Prostate gland (tissue), 2 donors: Measurements from ENCODE around the gene NEDD9. TPM values are rescaled to one million over a fixed set of nuclear protein-coding genes. Genes with fewer than 3 reads are reported as not detected.

ENCODE experiments used
- DNase-seq: peaks from one replicate; pipeline ENCODE4 v3.0.0-alpha.2; 2019; ENCODE audit warnings: low spot score
- H3K27ac ChIP-seq, 2 donors: fragments of 200-600 bp; sonication (generic); 2 replicates each; pipeline ENCODE4 v1.5.1; 2017 to 2019
- H3K27me3 ChIP-seq: fragments of 200-600 bp; sonication (generic); replicated peaks from 2 replicates; pipeline ENCODE4 v1.5.1; 2019; ENCODE audit not compliant: insufficient read depth
- H3K36me3 ChIP-seq, 2 donors: fragments of 200-600 bp; sonication (generic); 1 replicate in 1 of 2; 2 replicates in 1 of 2; pipeline versions ENCODE4 v1.5.1 to v1.8.1; 2017 to 2019
- H3K4me1 ChIP-seq: fragments of 200-600 bp; sonication (generic); replicated peaks from 2 replicates; pipeline ENCODE4 v1.5.1; 2019
- H3K4me3 ChIP-seq, 2 donors: fragments of 200-600 bp; sonication (generic); 2 replicates each; pipeline ENCODE4 v1.5.1; 2017 to 2019
- H3K9me3 ChIP-seq: fragments of 200-600 bp; sonication (generic); 2 replicates; pipeline ENCODE4 v1.5.1; 2017
- CTCF ChIP-seq, 4 experiments: fragments of 200-600 bp in 2 of 4; fragments of 450-650 bp in 2 of 4; sonication (generic) in 2 of 4; IDR thresholded peaks; 1 replicate in 3 of 4; 2 replicates in 1 of 4; pipeline ENCODE4 v1.5.1; 2016 to 2019; ENCODE audit warnings: antibody characterized with exemption in 4 of 4, mild to moderate bottlenecking in 2 of 4, moderate library complexity in 2 of 4
- POLR2A ChIP-seq: fragments of 450-650 bp; IDR thresholded peaks from one replicate; pipeline ENCODE4 v1.6.1; 2016; ENCODE audit warnings: antibody characterized with exemption, mild to moderate bottlenecking
- POLR2AphosphoS5 ChIP-seq: sonication (generic); formaldehyde crosslinking; IDR thresholded peaks from one replicate; pipeline ENCODE4 v1.6.1; 2017; ENCODE audit warnings: antibody characterized with exemption
- WGBS: methylation state at CpG from one replicate; pipeline ENCODE4 v1.1.5; 2018; 5-methylcytosine and 5-hydroxymethylcytosine counted together
- intact Hi-C: fragments of 100-400 bp; cut with DNase I; formaldehyde crosslinking; loops from one replicate; pipeline ENCODE4 v1.14.2; 2022
- total RNA-seq, 2 donors: library from RNA; depleted of rRNA; stranded (reverse); fragments of >200 nt; gene quantifications; one replicate each; pipeline ENCODE4 v1.1.0, GENCODE V29; 2016

The NEDD9 gene
- total RNA-seq, 2 donors from 2014 or later, result 51.1 to 72.1 TPM

DNA sequence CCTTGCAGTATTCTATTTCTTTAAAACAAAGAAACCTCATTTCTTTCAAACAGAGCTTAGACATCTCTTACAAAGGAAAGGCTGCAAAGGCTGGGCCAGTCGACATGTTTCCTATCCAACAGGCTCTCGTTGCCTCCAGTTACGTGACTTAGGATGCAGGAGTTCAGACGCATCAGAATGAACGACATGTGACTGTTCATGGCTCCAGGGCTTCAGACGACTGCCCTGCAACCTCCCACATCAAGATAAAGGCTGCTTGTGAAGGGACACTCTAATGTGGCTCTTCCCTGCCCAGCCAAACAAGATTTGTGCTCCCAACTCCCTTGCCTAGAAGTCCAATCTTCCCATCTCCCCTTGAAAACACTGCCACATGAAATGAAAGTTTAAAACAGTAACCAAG, 14.3 kb upstream of the NEDD9 start:
- WGBS, result 83% methylated on average over 6 of the region's 6 CpGs
- Histone ChIP-seq H3K27ac (no peak overlapping the region), H3K9me3 (no peaks in the 10 kb centered on the region), H3K36me3 (no peaks in the 10 kb centered on the region), H3K4me3 (no peak overlapping the region), H3K27me3 (no peaks in the 10 kb centered on the region), H3K4me1 (no peaks in the 10 kb centered on the region)
- no peak for DNase-seq
- no peak for TF ChIP-seq CTCF (IDR thresholded peaks at IDR 0.05)
- TF ChIP-seq POLR2A, result no peak
- no peak for TF ChIP-seq POLR2AphosphoS5
- intact Hi-C loops, result no loop called here

- Histone ChIP-seq H3K9me3 (no peaks in the 10 kb centered on the region), H3K36me3 (no peaks in the 10 kb centered on the region), H3K27me3 (no peaks in the 10 kb centered on the region), H3K4me1 (no peaks in the 10 kb centered on the region), H3K4me3 (no peak overlapping the region), H3K27ac (no peak overlapping the region)
- no peak for DNase-seq
- 46% methylated on average over 9 of the region's 9 CpGs for WGBS
- intact Hi-C loops, result no loop called here
- TF ChIP-seq CTCF (IDR thresholded peaks at IDR 0.05), result no peak
- TF ChIP-seq POLR2AphosphoS5, result peak; percentile 38
- TF ChIP-seq POLR2A, result no peak
These were observed 13.2 kb upstream of the NEDD9 start for GRCh38 chr6:11245381-11246256.

DNA sequence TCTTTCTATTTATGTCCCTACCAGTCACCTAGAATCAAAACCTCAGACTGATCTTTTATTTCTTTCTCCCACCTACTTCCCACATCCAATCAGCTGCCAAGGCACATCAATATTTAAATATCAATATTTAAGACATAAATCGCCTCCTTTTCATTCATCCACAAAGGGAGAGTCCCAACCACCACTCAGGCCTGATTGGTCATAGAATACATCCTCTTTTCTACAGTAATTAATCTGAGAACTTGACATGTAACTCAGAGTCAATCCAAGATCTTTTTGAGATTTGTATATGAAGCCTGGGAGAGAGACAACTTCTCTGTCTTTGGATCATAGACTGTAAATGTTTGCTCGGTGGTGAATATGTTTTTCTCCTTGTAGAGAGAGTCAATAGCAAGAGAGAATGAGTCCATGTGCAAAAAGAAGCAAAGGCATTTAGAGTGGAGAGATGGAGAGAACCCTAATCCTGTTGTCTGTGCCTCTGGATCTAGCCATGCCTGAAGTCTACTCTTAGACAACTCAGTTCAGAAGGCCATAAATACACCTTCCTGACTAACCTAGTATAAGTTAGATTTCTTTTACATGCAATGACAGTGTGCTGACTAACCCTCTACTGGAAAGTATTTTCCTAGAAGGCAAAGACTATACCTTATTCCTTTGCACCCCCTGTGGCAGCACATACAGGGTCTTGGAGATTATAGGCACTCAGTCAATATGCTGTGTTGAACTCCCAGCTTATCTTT, 12.1 kb upstream of the NEDD9 start:
- Histone ChIP-seq H3K36me3 (no peaks in the 10 kb centered on the region), H3K4me3 (no peak overlapping the region), H3K27me3 (no peaks in the 10 kb centered on the region), H3K4me1 (no peaks in the 10 kb centered on the region), H3K9me3 (no peaks in the 10 kb centered on the region), H3K27ac (no peak overlapping the region)
- DNase-seq, result no peak
- 83% methylated on average over 2 of the region's 2 CpGs for WGBS
- TF ChIP-seq POLR2AphosphoS5, result no peak
- no peak for TF ChIP-seq CTCF (IDR thresholded peaks at IDR 0.05)
- TF ChIP-seq POLR2A, result no peak
- intact Hi-C loops, result no loop called here

- TF ChIP-seq POLR2A, result no peak
- no peak for TF ChIP-seq POLR2AphosphoS5
- no peak for TF ChIP-seq CTCF (IDR thresholded peaks at IDR 0.05)
- no peaks in the 10 kb centered on the region for H3K9me3 ChIP-seq
- no peaks in the 10 kb centered on the region for H3K4me1 ChIP-seq
- intact Hi-C loops, result no loop called here
- H3K27me3 ChIP-seq, result no peaks in the 10 kb centered on the region
- no peaks in the 10 kb centered on the region for H3K36me3 ChIP-seq
- 94% methylated on average over 1 of the region's 1 CpG for WGBS
- H3K27ac ChIP-seq, result no peak overlapping the region
- no peak for DNase-seq
- no peak overlapping the region for H3K4me3 ChIP-seq
These were observed 11.4 kb upstream of the NEDD9 start for GRCh38 chr6:11243861-11244260.
